ENCODE measurements around the gene MED14. TPM values are rescaled to one million over a fixed set of nuclear protein-coding genes. Genes with fewer than 3 reads are reported as not detected.
"Not testable (repeated sequence)": the region's sequence is repeated elsewhere in the genome, so short reads cannot be mapped to it uniquely, and the experiment has no call there.

MED14 gene
- total and polyA plus RNA-seq, 2 of the 8 experiments (the other 6 are each of a cell fraction or from before 2014, with no cell fraction given): 79.7 to 117 TPM

- TF ChIP-seq SIN3A (conservative IDR thresholded peaks at IDR 0.05 in 1 of 2, IDR thresholded peaks at IDR 0.05 in 1 of 2; ENCODE audit: low read depth in 1 of 2, low read length in 2 of 2) (no peak), GABPA (IDR thresholded peaks at IDR 0.05; ENCODE audit: borderline replicate concordance, insufficient read depth, low read length) (no peak), JUN (IDR thresholded peaks at IDR 0.05; ENCODE audit: low read depth, low read length) (no peak), BCL11A (IDR thresholded peaks at IDR 0.05; ENCODE audit: low read depth in 2 of 2, low read length in 2 of 2) (no peak)
Measured at GRCh38 chrX:40784516-40785151, 49.3 kb upstream of the MED14 start (continued).

- DNase-seq (ENCODE audit: low read depth in 1 of 2, low spot score in 2 of 2); H3K56ac ChIP-seq (replicated peaks; ENCODE audit: insufficient read length, low read depth, low read length); POLR2A ChIA-PET (ENCODE audit: partially characterized antibody); H3K23me2 ChIP-seq (ENCODE audit: low read depth, low read length); H3K27me3 ChIP-seq (replicated peaks in 1 of 4; ENCODE audit: control insufficient read depth in 3 of 4, extremely low read depth in 1 of 4, insufficient read depth in 3 of 4, low read length in 3 of 4); H4K20me1 ChIP-seq (replicated peaks in 1 of 2; ENCODE audit: control insufficient read depth in 1 of 2, insufficient read depth in 2 of 2, low read length in 2 of 2); H2AK5ac ChIP-seq (ENCODE audit: low read depth, low read length); H4K5ac ChIP-seq (ENCODE audit: insufficient read length, low read depth, low read length); H4K91ac ChIP-seq (replicated peaks; ENCODE audit: insufficient read length, low read length); H3K23ac ChIP-seq (ENCODE audit: insufficient read length); H3K4me1 ChIP-seq (replicated peaks in 1 of 4; ENCODE audit: control insufficient read depth in 3 of 4, insufficient read depth in 4 of 4, low read length in 3 of 4); H3K4me3 ChIP-seq (ENCODE audit: extremely low read depth in 1 of 4, insufficient read depth in 2 of 4, low read depth in 3 of 4, low read length in 4 of 4); H3K18ac ChIP-seq (ENCODE audit: extremely low read depth, low read length); H3K79me1 ChIP-seq (ENCODE audit: low read depth, low read length); H2AFZ ChIP-seq (ENCODE audit: low read length); H4K8ac ChIP-seq (ENCODE audit: extremely low read depth, insufficient read depth, low read length); H2BK20ac ChIP-seq (ENCODE audit: low read length); H3K79me2 ChIP-seq (ENCODE audit: control insufficient read depth in 1 of 2, insufficient read depth in 2 of 2, low read length in 2 of 2); H3K9me3 ChIP-seq (ENCODE audit: insufficient read depth in 2 of 2, low read depth in 1 of 2, low read length in 1 of 2); FAIRE-seq; H3K27ac ChIP-seq (ENCODE audit: low read depth, low read length); H2BK5ac ChIP-seq (ENCODE audit: low read depth, low read length); H3K14ac ChIP-seq (ENCODE audit: insufficient read length); H2BK15ac ChIP-seq (ENCODE audit: low read length); H2BK12ac ChIP-seq (ENCODE audit: low read depth, low read length); H3K36me3 ChIP-seq (ENCODE audit: control insufficient read depth in 2 of 4, insufficient read depth in 4 of 4, low read length in 3 of 4); H3K9ac ChIP-seq (replicated peaks in 1 of 4; ENCODE audit: extremely low read depth in 1 of 4, low read depth in 3 of 4, low read length in 3 of 4); CTCF ChIA-PET (ENCODE audit: partially characterized antibody); H2BK120ac ChIP-seq (replicated peaks; ENCODE audit: low read depth, low read length); H3K4me2 ChIP-seq (ENCODE audit: insufficient read depth in 1 of 2, low read depth in 2 of 2, low read length in 2 of 2); H3K4ac ChIP-seq (replicated peaks; ENCODE audit: insufficient read length, low read depth, low read length): not testable (repeated sequence)
- WGBS, 2 experiments (ENCODE audit: extremely low coverage in 1 of 2, insufficient coverage in 1 of 2, insufficient read length in 1 of 2, insufficient replicate concordance in 2 of 2, low coverage in 1 of 2, low lambda C conversion rate in 2 of 2, missing lambda C conversion rate in 1 of 2): 81% methylated on average over 2 of the region's 11 CpGs; no CpG with 5 or more reads in 1 of the 2 experiments
Measured at GRCh38 chrX:40782644-40783259, 47.4 kb upstream of the MED14 start.
